Right cardiac atrium (tissue), 5 donors: ENCODE data around the gene ELP4. TPM values are rescaled to one million over a fixed set of nuclear protein-coding genes. Genes with fewer than 3 reads are reported as not detected.

Experiments used
- ATAC-seq, 2 donors: fragments of 200-7000 bp; cut with Tn5 transposase; one replicate each; pipeline versions ENCODE4 v1.8.0 to v1.9.1; 2020; ENCODE audit warnings: moderate library complexity in 2 of 2, mild to moderate bottlenecking in 1 of 2
- DNase-seq, 3 donors: peaks; one replicate each; pipeline ENCODE4 v3.0.0-alpha.2; 2020
- H3K27ac ChIP-seq: one replicate; pipeline ENCODE4 v1.5.1; 2013; ENCODE audit warnings: mild to moderate bottlenecking, low read length, control low read depth, moderate library complexity
- H3K27me3 ChIP-seq: one replicate; pipeline ENCODE4 v1.6.1; 2013; ENCODE audit not compliant: control insufficient read depth, insufficient read depth
- H3K4me1 ChIP-seq: one replicate; pipeline ENCODE4 v1.6.1; 2013; ENCODE audit warnings: low read length; ENCODE audit not compliant: control insufficient read depth, insufficient read depth
- H3K4me3 ChIP-seq: one replicate; pipeline ENCODE4 v1.5.1; 2013; ENCODE audit warnings: low read length, control low read depth
- H3K9me3 ChIP-seq: one replicate; pipeline ENCODE4 v1.6.1; 2013; ENCODE audit warnings: low read length; ENCODE audit not compliant: control insufficient read depth
- WGBS: extraction: QIAGEN DNeasy Blood & Tissue Kit; methylation state at CpG from one replicate; pipeline ENCODE4 v1.1.7; 2013; 5-methylcytosine and 5-hydroxymethylcytosine counted together
- intact Hi-C, 4 donors: fragments of 100-400 bp; cut with DNase I; formaldehyde crosslinking; loops; one replicate each; pipeline versions ENCODE4 v1.11.0 to v1.14.0; 2022 to 2023
- polyA plus RNA-seq: library from polyadenylated mRNA; stranded (reverse); fragments of 200-250 nt; gene quantifications from one replicate; pipeline ENCODE4 v1.2.3, GENCODE V29; 2013
- total RNA-seq, 4 donors: library from RNA; stranded (reverse); fragmentation: NEBNext Ultra II Directional; extraction: Animal tissue kit (Norgen Biotek cat#: 25700); gene quantifications; one replicate each; pipeline ENCODE4 v1.2.1, GENCODE V29; 2021
- donor health status: healthy with polysubstance abuse.
- donor health status: DM: no; HTN: yes; CAD: no.
- donor health status: DM: no; HTN: no; CAD: no.
- donor health status: DM: no; HTN: yes; CAD: no; lungs with severe emphysema.
- donor health status: DM: yes; HTN: yes; CAD: no.

Gene ELP4
- total and polyA plus RNA-seq, 5 donors: 13.2 to 17.9 (median 15.1) TPM

DNA sequence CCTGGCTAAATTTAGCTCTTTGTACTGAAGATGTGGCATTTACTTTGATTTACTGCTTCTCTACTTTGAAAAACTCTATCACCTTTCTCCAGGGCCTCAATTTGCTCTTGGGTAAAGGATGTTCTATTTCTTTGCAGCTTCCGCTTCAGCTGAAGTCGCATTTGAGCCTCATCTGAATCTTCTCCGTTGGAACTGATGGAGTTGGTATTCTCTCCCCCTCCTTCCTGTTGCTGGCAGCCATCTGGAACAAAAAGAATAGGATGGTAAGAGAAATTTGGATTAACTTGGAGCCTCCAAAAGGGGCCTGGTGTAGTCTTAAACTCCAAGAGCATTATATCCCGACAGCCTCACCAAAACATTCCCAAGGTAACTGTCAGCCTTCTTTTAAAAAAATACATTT lies 285.0 kb downstream of the ELP4 start:
- Histone ChIP-seq H3K4me3 (no peak overlapping the region), H3K27me3 (peaks cover 3% of the 10 kb centered on the region), H3K4me1 (peaks cover 5% of the 10 kb centered on the region), H3K9me3 (no peaks in the 10 kb centered on the region), H3K27ac (no peak overlapping the region)
- WGBS: 69% methylated on average over 4 of the region's 4 CpGs
- intact Hi-C loops: no loop called here
- ATAC-seq (no peak), DNase-seq (no peak)

DNA sequence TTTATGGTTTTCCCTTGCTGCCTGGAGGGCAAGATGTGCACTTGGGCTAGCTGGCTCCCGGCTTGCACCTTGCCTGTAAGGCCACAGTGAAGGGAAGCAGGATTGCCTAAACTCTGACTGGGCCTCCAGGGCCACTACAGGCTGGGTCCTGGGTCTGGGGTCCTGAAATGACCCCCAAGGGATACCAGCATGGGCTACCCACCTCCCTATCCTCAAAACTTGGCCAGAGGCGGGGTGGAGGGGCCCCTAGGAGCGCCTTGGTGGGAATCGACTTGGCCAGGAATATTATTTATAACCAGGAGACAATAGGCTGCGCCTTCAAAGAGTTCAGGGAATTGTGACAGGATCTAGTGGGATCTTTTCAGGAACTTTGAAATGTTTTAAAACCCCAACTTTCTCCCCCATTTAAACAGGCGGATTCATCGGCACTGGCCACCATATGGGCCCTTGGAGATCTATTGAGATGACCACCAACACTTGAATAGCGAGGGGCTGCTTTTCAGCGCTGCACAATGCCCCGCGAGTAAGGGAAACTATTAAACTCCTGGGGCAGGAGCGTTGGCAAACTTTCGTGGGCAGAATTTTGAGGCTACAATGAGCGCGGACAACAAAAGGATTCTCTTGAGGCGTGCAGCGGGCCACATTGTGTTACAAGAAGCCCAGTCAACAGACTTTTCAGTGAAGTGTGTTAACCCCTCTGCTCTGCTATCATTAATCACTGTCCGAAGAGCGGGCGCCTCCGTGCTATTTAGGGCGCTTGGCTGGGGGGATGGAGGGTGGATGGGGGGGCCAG lies 286.3 kb downstream of the ELP4 start:
- intact Hi-C loops: no loop called here
- DNase-seq (no peak), ATAC-seq (no peak)
- Histone ChIP-seq H3K27me3 (peaks cover 3% of the 10 kb centered on the region), H3K27ac (no peak overlapping the region), H3K4me3 (no peak overlapping the region), H3K4me1 (peaks cover 5% of the 10 kb centered on the region), H3K9me3 (no peaks in the 10 kb centered on the region)
- 58% methylated on average over 22 of the region's 22 CpGs for WGBS

DNA sequence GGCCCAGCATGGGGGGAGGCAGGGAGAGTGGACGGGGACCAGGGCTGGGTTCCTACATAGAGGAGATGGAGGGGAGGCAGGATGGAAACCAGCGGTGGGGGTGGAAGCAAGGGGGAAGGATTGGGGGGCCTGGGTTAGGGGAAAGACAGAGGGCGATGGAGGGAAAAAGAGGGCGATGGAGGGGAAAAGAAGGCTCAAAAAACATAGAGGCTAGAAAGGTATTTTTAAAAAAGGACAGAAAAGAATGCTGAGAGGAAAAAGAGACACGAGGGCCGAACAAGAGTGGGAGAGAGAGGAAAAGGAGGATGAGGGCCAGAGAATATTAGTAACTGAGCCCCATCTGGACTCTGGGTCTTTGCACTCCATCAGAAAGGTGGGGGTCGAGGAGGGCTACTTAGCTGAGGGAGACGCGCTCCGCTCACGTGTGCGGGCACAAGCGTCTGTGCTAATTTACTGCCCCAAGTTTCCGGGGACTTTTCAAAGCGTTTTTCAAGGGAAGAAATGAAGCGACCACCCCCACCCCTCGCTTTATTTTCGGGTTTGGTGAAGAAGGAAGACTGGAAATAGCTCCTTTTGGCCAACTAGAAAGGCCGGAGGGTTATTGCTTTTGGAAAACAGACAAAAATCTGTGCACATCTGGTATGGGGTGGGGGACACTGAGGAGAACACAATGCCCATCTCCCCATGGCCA lies 287.1 kb downstream of the ELP4 start:
- WGBS: 19% methylated on average over 19 of the region's 19 CpGs
- H3K4me3 ChIP-seq: no peak overlapping the region
- peaks cover 5% of the 10 kb centered on the region for H3K4me1 ChIP-seq
- DNase-seq (no peak), ATAC-seq (no peak)
- intact Hi-C loops: no loop called here
- no peak overlapping the region for H3K27ac ChIP-seq
- H3K9me3 ChIP-seq: no peaks in the 10 kb centered on the region
- H3K27me3 ChIP-seq: peaks cover 3% of the 10 kb centered on the region

DNA sequence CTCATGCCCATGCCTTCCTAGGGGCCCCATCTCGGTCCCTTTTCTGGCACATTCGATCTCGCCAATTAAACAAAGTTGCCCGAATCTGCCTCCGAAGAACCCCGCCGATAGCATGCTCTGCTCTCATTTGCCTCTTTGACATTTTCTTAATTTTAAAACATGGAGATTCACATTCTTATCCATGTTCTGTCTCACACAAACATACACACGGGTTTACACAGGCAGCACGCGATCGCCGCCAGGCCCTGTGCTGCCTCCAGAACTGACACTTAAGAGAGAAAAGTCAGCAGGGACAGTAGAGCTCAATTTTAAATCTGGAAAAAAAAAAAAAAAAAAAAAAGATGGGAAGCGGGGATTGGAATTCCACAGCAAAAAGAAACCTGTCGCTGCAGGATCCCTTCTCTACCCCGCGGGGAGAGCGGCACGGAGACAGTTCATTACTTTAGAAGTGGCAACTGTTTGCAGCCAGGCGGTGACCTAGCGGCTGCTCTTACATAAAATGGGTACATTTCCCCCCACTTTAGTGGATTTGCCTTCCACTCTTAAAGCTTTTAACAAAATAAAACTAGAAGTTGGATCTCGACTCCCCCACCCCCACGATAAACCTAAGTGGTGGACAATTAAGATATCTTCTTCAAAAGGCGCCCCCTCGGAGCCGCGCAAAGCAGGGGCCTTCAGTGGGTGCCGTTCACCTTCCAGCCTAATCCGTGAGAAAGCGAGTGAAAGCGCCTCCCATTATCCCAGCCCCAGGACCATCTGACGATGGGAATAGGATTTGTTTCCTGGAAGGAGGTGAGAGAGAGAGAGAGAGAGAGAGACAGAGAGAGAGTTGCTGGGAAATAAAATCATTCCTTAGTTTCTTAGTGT lies 287.9 kb downstream of the ELP4 start:
- peaks cover 3% of the 10 kb centered on the region for H3K27me3 ChIP-seq
- intact Hi-C loops: no loop called here

DNA sequence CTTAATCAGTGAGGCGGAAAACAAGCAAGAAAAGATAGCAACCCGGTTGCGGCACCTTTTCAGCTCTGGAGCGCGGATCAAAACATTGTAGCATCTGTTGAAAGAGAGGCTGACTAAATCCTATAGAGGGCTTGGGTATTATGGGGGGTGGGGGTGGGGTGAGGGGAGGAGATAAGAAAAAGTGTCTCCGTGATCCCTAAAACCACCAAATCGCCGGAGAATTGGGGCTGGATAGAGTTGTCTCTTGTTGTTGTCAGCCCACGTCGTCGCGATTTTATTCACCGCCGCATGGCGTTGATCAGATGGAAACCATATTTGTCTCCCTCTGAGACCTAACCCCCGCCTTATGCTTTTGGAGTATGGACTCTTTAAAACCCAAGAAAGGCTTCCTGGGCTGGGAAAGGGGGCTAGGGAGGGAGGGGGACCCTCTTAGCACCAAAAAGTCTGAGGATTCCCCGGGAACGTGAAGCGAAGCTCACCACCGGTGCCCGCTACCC lies 288.5 kb downstream of the ELP4 start:
- intact Hi-C loops: no loop called here
- H3K27me3 ChIP-seq: peaks cover 3% of the 10 kb centered on the region
- no peak overlapping the region for H3K27ac ChIP-seq
- H3K9me3 ChIP-seq: no peaks in the 10 kb centered on the region
- ATAC-seq: no peak
- 5% methylated on average over 21 of the region's 21 CpGs for WGBS
- DNase-seq: no peak
- peaks cover 5% of the 10 kb centered on the region for H3K4me1 ChIP-seq
- H3K4me3 ChIP-seq: peak overlapping the region; percentile 37

More for the DNA sequence above, 287.9 kb downstream of the ELP4 start:
- Histone ChIP-seq H3K9me3 (no peaks in the 10 kb centered on the region), H3K4me3 (no peak overlapping the region), H3K4me1 (peaks cover 5% of the 10 kb centered on the region), H3K27ac (no peak overlapping the region)
- 9% methylated on average over 31 of the region's 31 CpGs for WGBS
- ATAC-seq (no peak), DNase-seq (no peak)

DNA sequence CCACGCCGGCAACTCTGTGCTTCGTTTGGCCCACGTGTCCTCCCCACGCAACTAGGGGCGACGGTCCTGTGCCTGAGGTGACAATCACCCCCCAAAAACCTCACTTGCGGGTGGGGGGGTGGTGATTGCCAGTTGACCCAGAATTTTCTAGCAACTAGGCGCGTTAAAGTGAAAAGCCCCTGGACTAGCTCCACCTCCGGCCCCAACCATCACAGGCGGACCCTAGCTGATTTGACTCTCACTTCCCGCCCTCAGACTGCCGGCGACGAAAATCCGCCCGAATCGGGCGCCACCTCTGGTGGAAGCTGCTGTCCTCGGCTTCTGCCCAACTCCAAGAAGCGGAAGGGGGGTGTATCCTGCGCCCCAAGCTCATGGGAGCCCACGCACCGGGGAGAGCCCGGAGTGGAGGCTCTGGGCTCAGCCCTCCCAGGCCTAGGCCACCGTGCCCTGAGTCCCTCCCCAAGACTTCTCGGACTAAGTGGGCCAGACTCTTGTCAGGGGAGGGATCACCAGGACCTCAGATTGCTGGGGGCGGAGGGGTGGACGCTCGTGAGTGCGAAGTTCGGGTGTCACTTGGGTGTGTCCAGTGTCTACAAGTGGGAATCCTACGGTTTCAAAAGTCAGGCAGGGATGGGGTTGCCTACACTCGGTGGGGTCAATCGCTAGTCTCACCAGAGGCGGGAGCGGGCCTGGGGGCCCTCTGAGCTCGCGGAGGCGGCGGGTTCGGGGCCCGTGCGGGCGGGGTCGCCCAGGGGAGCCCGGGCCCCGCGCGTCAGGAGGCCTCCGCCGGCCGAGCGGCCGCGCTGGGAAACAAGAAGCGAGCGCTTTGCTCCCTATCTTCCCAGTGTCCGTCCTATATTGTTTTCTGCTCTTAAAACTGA lies 289.2 kb downstream of the ELP4 start:
- Histone ChIP-seq H3K27ac (no peak overlapping the region), H3K4me3 (peak overlapping the region; percentile 37), H3K27me3 (peaks cover 3% of the 10 kb centered on the region), H3K9me3 (no peaks in the 10 kb centered on the region), H3K4me1 (peaks cover 5% of the 10 kb centered on the region)
- DNase-seq (peak in 1 of 3 donors; percentile 54), ATAC-seq (peak in 1 of 2 donors; percentile 44)
- WGBS: 3% methylated on average over 60 of the region's 60 CpGs
- intact Hi-C loops: no loop called here

DNA sequence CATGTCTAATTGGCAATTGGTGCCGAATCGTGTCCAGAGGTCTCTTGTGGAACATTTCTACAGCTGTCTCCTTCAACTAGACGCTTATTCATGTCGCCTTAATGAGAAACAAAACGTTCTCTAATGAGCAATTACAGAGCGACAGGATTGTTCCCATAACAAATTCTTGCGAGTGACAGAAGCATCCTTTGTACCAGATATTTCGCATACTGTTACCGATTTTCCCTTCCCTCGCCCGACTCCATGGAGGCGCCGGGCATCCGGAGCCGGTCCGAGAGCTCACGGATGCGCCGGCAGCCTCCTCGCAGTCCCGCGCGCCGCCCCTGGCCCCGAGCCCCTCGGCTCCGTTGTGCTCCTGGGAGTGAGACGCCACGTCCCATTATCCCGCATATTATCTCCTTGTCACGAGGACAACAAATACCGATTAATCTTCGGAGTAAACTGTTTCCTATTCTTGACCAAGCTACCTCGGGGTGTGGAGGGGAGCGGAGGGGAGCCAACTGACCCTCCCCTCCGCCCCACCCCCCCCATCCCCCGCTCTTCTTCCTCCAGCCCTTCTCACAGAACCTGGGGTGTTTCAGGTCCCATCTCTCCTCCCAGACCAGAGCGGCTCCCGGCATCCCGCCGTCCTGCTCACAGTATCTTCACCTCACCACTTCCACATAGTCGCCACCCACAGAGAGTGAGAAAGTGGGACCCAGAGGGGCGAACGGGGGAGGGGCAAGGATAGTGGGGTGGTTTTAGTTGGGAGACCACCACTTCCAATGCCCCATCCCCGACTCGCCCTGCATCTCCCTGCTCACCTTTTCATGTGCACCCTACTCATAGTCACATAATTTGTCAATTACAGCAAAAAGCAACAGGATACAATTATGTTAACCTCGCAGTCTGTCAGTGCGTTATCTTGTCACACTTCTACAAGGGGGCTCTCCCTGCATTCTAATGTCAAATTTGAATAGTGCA lies 290.1 kb downstream of the ELP4 start:
- 4% methylated on average over 48 of the region's 48 CpGs for WGBS
- intact Hi-C loops: no loop called here
- H3K27ac ChIP-seq: no peak overlapping the region
- peaks cover under 1% of the 10 kb centered on the region for H3K27me3 ChIP-seq
- no peaks in the 10 kb centered on the region for H3K9me3 ChIP-seq
- peaks cover 5% of the 10 kb centered on the region for H3K4me1 ChIP-seq
- DNase-seq (no peak), ATAC-seq (no peak)
- H3K4me3 ChIP-seq: peak overlapping the region; percentile 2

DNA sequence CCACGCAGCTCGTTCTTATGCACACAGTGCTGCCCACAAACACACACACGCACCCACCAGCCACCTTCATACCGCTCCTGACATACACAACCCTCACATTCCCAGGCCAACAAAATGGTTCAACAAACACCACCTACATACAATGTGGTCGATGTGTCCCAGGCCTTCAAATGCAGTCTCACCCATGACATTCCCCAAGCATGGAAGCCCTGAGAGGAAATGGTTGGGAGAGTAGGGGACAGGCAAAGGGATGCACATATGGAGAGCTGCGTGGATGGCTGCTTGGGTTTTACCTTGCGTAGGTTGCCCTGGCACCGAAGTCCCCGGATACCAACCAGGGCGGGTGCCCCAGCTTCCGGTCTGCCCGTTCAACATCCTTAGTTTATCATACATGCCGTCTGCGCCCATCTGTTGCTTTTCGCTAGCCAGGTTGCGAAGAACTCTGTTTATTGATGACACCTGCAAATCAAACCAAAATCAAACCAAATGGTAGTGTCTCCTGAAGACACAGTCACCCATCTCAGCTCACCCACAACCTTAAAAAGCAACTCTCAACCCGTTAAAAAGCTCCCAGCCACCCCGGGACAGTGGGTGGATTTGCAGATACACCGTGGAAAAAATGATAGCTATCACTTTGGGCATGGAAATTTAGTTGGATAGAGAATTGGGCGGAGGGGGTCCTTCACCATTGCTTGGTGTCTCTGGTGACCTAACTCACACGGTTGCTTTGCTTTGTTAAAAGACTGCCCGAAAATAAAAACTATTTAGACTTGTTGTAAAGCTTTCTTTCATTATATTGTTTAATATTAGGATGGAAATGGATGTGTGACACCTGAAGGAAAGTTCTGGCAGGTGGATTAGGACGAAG lies 291.1 kb downstream of the ELP4 start:
- Histone ChIP-seq H3K4me1 (peaks cover 5% of the 10 kb centered on the region), H3K4me3 (no peak overlapping the region), H3K27me3 (no peaks in the 10 kb centered on the region), H3K27ac (no peak overlapping the region), H3K9me3 (no peaks in the 10 kb centered on the region)
- no peak for DNase-seq
- 11% methylated on average over 23 of the region's 23 CpGs for WGBS
- intact Hi-C loops: no loop called here
- ATAC-seq: no peak

DNA sequence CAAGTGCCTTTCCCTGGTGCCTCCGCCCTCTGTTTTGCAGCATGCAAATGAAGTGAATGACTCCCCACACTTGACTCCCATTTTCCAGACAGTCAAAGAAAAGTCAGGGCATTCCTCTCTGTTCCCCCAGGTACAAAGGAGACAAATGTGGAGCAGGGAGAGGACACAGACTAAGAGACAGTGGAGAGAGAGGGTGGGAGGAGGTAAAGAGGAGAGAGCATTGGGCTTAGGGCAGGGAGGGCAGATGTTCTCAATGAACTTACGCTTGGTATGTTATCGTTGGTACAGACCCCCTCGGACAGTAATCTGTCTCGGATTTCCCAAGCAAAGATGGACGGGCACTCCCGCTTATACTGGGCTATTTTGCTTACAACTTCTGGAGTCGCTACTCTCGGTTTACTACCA lies 291.7 kb downstream of the ELP4 start:
- intact Hi-C loops: no loop called here
- Histone ChIP-seq H3K27me3 (no peaks in the 10 kb centered on the region), H3K4me3 (no peak overlapping the region), H3K9me3 (no peaks in the 10 kb centered on the region), H3K27ac (no peak overlapping the region), H3K4me1 (peaks cover 5% of the 10 kb centered on the region)
- no peak for DNase-seq
- ATAC-seq: no peak
- 8% methylated on average over 9 of the region's 9 CpGs for WGBS
